Right kidney (tissue), 1 donor: ENCODE data around the gene LDB3.

Source experiments
- DNase-seq: peaks from one replicate; pipeline ENCODE4 v3.0.0-alpha.2; 2016

The LDB3 gene

DNA sequence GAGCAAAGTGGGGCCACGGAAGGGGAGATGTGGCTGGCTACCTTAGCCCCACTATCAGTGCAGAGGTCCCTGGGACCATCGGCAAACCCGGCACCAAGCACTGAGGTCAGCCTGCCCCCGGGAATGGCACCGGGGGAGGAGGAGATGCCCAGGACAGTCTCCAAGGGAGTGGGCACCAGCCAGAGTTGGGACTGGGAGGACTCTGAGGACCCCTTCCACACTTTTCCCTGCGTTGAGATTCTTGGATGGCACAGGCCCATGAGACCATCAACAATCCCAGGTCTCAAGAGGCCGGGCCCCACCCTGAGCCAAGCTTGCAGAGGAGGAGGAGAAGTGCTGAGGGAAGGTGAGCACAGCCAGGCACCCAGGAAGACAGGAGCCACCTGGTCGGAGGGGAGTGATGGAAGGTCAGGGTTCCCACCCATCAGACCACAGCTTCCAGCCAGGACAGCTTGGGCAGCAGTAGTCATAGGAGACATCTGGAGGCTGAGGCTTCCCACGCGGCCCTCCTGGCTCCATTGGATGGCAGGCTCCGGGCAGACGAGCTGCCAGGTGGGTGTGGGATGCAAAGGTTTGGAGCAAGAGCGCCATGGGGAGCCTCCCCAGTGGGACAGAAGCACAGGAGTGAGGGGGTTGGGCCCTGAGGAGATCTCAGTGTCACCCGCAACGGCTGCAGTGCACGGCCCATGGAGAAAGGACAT lies 16.5 kb upstream of the LDB3 start:
- no peak for DNase-seq

DNA sequence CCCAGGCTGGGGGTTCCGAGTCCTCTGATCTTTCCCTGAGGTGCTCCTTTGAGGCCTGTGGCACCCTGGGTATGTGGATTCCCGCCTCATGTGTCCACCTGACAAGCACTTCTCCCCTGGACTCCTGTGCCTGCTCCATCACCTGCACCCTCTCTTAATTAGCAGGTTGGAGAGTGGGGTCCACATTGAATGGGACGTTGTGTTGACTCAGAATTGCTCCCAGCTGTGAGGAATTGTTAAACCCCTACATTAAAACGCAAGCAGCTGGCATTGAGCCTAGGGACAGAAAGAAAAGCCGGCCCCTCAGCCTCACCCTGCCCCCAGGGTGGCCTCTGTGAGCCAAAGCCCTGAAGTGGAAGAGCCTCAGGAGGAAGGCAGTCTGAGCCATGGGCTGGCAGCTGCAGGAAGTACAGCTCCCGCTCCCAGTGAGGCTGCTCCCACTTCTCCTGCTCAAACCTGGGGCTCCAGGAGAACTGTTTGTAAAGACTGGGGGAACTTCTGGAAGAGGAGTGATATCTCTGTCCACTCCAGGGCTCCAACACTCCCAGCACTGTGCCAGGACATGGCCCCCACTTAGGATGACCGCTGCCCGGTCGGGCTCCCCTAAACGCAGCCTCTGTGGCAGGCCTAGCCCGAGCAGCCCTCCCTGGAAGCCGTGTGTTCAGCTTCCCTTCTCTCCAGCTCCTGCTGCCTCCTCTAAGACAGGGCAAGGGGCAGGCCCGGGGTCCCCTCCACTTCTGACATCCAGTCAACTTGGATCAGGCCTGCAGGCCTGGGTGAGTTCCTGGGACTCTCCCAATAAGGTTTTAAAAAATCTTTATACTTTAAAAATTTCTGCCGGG lies 15.7 kb upstream of the LDB3 start:
- DNase-seq, result no peak

DNA sequence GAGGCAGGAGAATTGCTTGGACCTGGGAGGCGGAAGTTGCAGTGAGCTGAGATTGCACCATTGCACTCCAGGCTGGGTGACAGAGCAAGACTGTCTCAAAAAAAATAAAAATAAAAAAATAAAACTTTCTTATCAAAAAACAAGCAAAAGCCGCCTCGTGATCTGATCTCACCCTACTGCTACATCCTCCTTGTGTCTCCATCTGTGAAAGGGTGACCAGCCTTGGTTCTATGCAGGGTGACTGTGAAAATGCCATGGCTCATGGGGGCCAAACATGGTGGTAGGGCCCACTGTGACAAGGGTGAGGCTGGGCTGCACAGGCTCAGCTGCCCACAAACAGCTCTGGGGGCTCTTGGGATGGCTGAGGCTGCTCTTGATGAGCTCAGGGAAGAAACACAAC lies 14.9 kb upstream of the LDB3 start:
- DNase-seq, result no peak

- DNase-seq, result no peak
Observed at GRCh38 chr10:86653987-86654386, 14.3 kb upstream of the LDB3 start.

DNA sequence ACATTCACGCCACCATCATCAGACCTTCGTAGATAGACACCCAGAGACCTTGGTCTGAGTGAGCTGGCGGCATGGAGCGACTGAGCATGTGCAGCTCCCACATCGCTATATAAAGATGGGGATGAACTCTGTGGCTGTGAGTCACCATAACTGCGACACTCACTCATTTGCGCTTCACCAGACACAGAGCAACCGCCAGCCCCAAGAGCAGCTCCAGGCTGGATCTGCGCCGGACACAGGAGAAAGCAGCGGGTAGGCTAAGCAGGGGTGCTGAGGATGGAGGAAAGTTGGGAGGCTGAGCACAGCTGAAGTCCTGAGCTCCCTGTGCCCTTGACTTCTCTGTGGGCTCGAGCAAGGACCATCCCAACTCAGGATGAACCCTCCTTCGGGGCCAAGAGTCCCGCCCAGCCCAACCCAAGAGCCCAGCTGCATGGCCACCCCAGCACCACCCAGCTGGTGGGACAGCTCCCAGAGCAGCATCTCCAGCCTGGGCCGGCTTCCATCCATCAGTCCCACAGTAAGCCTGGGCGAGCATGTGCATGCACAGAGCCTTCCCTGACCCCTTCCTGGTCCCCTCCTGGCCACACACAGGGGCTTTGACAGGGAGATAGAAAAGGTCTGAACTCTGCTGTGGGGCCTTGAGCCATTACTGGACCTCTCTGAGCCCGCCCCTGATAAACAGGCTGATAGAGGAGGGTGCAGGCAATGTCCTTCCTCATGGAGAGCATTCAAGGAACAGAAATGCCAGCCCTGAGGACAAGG lies 13.7 kb upstream of the LDB3 start, which contains the start of gene OPN4:
Gene OPN4, plus strand, starts transcription at position 137 of the 762 bp plus-strand sequence. Its CDS starts 237 bp downstream, at position 374.
- no peak for DNase-seq

DNA sequence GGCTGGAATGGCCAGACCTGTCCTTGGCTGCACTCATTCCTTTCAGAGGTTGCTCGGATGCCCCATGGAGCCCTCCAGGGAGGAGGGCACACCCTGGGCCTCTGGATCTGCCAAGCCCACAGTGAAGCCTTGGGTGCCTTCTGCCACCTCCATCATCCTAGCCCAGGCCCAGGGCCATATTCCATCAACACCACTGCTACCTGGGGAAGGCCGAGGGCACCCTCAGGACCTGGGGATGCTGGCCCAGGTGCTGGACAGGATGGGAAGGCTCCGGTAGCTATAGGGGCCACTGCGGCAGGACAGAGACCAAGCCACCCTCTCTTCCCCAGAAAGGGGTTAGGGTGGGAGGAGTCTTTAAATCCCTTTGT lies 13.2 kb upstream of the LDB3 start:
- no peak for DNase-seq

- no peak for DNase-seq
Observed at GRCh38 chr10:86655596-86655995, 12.7 kb upstream of the LDB3 start.

DNA sequence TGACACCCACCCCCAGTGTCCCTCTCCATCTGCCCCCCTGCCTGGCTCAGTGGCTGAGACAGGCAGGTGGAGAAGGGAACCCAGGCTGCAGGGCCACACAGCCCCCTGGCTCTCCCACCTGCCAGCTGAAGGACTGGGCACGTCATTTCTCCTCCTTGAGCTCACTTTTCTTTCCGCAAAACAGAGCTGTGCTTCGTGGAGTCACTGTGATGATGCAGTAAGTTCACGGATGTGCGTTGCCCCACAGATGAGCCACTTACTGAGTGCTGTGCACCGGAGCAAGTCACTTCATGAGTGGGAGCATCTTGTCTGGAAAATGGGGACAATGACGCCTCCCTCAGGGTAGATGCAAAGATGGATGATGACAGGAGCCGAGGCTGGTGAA lies 11.3 kb upstream of the LDB3 start:
- DNase-seq, result no peak

- no peak for DNase-seq
Observed at GRCh38 chr10:86657396-86658011, 10.8 kb upstream of the LDB3 start.

- DNase-seq, result no peak
Observed at GRCh38 chr10:86658261-86658741, 10.0 kb upstream of the LDB3 start.

DNA sequence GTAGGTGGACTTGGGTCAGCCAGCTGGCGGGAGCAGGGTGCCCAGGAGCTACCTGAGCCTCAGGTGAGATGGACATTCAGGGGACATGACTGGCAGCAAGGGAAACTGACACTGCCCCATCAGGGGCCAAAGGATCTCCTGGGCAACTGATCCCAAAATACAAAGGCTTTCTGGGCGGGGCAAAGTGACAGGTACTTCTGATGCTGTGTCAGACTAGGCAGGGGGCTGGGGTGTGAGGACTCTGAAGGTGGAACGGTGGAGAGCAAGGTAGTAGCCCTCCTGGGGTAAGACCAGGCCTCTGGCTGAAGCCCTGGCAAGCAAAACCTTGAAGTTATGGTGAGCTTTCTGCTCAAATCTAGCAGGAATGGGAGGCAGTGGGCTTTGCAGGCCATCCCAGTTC lies 9.6 kb upstream of the LDB3 start:
- DNase-seq, result no peak

DNA sequence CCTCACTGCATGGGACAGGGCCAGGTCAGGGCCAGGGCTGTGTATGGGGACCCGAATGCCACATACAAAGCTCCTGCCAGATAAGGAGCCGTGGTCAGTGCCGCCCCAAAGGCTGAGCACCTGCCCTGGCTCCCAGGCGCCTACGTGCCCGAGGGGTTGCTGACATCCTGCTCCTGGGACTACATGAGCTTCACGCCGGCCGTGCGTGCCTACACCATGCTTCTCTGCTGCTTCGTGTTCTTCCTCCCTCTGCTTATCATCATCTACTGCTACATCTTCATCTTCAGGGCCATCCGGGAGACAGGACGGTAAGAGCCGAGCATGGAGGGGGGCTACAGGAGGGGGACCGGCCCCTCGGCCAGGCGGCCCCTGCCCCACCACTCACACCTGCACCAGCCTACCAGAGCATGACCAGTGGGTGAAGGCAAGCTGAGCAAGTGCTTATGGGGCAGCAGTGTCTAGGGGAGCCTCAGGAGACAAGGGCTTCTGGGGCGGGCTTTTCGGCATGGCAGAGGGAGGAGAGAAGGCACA lies 9.1 kb upstream of the LDB3 start:
- DNase-seq, result no peak

- no peak for DNase-seq
Observed at GRCh38 chr10:86659721-86660453, 8.4 kb upstream of the LDB3 start.

DNA sequence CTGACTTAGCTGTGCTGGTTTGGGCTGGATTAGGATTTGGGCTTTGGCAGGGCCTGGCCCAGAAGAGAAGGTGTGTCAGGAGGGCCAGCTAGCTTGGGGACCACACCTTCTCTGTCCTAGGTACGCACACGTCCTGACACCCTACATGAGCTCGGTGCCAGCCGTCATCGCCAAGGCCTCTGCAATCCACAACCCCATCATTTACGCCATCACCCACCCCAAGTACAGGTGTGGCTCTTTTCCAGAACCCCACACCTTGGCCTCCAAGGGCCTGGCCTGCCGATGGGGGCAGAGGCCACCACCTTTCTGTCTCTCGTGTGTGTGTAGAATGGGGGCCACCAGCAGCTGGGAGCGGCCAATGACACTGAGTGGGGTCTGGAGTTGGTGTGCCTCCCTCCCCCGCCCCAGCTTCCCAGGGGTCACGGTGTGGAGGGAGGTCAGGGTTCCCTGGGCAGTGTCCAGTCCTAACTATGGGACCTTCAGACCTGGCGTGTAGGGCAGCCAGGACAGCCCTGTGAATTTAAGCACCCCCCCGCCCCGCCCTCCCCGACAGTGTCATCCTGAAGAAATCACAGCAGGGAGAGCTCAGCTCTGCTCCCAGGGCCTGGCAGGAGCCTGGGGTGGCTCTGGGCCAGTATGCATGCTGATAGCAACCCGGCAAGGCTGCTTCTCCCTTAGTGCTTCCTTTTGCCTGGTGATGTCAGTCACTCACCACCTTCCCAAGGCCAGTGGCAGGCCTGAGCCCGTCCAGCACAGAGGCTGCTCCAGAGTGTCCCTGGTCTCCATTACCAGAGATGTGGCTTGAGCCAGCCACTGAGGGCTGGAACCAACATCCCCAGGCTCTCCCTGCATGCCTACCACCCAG lies 6.9 kb upstream of the LDB3 start:
- no peak for DNase-seq

DNA sequence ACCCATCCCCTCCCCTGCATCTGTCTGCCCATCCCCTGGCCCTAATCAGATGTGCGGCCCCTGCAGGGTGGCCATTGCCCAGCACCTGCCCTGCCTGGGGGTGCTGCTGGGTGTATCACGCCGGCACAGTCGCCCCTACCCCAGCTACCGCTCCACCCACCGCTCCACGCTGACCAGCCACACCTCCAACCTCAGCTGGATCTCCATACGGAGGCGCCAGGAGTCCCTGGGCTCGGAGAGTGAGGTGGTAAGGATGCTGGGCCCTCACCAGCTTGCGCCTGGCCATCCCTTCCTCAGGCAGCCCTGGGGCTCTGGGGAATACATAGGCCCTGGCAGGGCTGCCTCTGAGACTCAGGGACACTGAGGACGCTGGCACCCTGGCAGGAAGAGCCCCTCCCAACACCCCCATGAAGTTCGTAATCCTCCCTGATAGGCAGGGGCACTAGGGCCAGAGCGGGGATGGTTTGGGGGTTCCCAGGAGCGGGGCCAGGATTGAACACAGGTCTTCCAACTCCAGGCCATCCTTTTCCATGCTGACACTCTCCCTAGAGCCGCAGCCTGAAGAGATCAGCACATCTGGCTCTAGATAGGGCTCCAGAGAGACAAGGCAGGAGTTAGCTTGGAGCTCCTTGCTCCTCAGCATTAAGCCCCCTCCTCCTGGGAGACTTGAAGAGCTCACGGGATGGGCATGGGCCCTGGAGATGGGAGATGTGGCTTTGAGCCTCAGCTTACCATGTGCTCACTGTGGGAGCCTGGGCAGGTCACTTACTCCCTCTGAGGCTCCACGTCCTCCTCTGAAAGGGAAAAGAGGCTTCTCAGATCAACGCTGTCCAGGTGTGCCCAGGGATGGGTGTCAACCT lies 5.9 kb upstream of the LDB3 start:
- DNase-seq, result no peak

DNA sequence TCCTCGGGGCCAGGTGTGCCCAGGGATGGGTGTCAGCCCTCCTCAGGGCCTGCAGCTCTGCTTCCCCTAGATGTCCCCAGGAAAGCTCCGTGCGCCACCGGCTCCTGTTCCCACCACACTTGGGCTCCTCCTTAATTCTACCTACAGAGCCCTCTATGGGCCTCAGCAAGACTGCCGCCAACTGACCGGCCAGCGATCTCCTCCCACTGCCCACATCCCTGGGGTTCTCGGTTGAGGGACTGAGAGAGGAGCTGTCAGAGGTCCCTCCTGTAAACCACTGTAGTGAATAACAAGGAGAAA lies 5.3 kb upstream of the LDB3 start:
- DNase-seq, result no peak

GRCh38 chr10:86663576-86664339 lies 4.6 kb upstream of the LDB3 start:
- no peak for DNase-seq

DNA sequence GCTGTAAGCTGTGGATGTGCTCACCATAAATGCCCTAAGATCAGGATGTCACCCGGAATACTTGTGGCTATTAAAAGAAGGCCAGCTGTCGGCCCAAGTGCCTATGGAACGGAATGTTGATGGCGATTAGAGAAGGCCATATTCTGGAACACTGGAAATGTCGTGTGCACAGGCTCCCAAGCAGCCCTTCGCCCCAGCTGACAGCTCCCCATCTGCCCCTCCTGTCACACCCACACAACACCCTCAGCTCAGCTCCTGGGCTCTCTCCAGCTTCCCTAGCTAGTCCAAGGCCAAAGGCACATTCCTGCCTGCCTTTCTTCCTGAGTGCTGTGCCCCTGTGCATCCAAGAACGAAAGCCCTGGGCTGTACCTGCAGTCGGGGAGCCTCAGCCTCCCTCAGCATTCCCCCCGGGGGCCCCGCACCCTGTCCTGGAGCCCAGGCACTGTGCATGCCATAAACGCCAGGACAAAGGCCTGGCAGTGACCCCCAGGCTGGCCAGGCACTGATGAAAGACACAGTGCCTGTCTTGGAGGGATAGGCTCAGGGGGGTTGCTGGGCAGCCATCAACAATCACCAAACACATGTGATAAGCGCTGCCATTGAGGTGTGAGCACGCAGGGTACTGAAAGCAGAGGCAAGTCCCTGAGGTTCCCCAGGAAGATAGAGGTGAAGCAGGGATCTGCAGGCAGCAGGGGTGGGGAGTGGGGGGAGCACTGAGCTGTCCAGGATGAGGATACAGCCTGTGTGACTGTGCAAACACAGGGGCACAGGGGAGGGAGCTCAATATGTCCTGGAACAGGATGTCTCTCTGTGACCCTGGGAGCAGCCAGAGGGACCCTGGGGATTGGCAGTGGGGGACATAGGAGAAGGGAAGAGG lies 3.7 kb upstream of the LDB3 start:
- no peak for DNase-seq
